Panc1 (cell line): ENCODE data around the gene ERFL.

ENCODE experiments used
- POLR2AphosphoS5 ChIP-seq: IDR thresholded peaks from 2 replicates; pipeline ENCODE4 v1.6.1; 2012; ENCODE audit warnings: mild to moderate bottlenecking, low read depth, low read length, moderate library complexity
- TCF7L2 ChIP-seq: IDR thresholded peaks from 2 replicates; pipeline ENCODE4 v1.6.1; 2011; ENCODE audit warnings: mild to moderate bottlenecking, low read depth, low read length, inconsistent platforms
- TF ChIP-seq, protein P1 (sequence below): fragments of 450-650 bp; IDR thresholded peaks from 2 replicates; pipeline ENCODE4 v1.5.1; 2017; ENCODE audit warnings: mild to moderate bottlenecking

DNA sequence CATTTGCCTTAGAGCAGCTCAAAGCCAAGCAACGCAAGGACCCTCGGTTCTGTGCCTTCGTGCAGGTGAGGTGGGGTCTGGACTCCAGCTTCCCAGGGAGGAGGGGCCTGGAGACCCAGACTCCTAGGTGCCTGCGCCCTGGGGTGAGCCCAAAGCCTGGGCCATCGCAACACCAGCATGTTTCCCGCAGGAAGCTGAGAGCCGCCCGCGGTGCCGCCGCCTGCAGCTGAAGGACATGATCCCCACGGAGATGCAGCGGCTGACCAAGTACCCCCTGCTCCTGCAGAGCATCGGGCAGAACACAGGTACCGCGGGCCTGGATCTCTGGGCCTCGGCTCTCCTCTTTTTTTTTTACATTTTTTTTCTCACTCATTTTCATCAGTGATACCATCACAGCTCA, 25.7 kb downstream of the ERFL start:
- TF ChIP-seq POLR2AphosphoS5: no peak
- TF ChIP-seq, protein P1, sequence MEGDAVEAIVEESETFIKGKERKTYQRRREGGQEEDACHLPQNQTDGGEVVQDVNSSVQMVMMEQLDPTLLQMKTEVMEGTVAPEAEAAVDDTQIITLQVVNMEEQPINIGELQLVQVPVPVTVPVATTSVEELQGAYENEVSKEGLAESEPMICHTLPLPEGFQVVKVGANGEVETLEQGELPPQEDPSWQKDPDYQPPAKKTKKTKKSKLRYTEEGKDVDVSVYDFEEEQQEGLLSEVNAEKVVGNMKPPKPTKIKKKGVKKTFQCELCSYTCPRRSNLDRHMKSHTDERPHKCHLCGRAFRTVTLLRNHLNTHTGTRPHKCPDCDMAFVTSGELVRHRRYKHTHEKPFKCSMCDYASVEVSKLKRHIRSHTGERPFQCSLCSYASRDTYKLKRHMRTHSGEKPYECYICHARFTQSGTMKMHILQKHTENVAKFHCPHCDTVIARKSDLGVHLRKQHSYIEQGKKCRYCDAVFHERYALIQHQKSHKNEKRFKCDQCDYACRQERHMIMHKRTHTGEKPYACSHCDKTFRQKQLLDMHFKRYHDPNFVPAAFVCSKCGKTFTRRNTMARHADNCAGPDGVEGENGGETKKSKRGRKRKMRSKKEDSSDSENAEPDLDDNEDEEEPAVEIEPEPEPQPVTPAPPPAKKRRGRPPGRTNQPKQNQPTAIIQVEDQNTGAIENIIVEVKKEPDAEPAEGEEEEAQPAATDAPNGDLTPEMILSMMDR: no peak
- TF ChIP-seq TCF7L2: no peak
